OCI-LY3 (cell line): ENCODE measurements around the gene PRM3.

Source experiments
- H2AFZ ChIP-seq: fragments of 200-600, 300-600 bp; shearing (Covaris generic); 2 replicates; pipeline ENCODE4 v1.6.0; 2014; ENCODE audit warnings: antibody characterized with exemption, low read depth, low read length
- H3K27ac ChIP-seq: fragments of 200-600, 300-600 bp; sonication (generic); 2 replicates; pipeline ENCODE4 v1.5.1; 2014; ENCODE audit warnings: mild to moderate bottlenecking, low read length, moderate library complexity, mixed read lengths
- H3K27me3 ChIP-seq: fragments of 200-600, 300-600 bp; sonication (generic); 2 replicates; pipeline ENCODE4 v1.6.1; 2014; ENCODE audit warnings: low read depth, low read length, mixed read lengths
- H3K36me3 ChIP-seq: fragments of 200-600, 300-600 bp; sonication (generic); replicated peaks from 2 replicates; pipeline ENCODE3; 2014; ENCODE audit warnings: low read depth, low read length, mixed read lengths
- H3K4me1 ChIP-seq: fragments of 300-600, 200-600 bp; sonication (generic); 2 replicates; pipeline ENCODE4 v1.6.1; 2014; ENCODE audit warnings: low read length, mixed read lengths
- H3K4me2 ChIP-seq: fragments of 200-600, 300-600 bp; sonication (generic); 2 replicates; pipeline ENCODE4 v1.6.1; 2014; ENCODE audit warnings: low read length, mixed read lengths
- H3K4me3 ChIP-seq: fragments of 300-600, 200-600 bp; sonication (generic); 2 replicates; pipeline ENCODE4 v1.5.1; 2014; ENCODE audit warnings: antibody characterized with exemption, mild to moderate bottlenecking, low read length, moderate library complexity
- H3K79me2 ChIP-seq: fragments of 300-600, 200-600 bp; shearing (Covaris generic); 2 replicates; pipeline ENCODE4 v1.6.1; 2014; ENCODE audit warnings: mild to moderate bottlenecking, low read length, mixed read lengths
- H3K9ac ChIP-seq: fragments of 300-600, 200-600 bp; shearing (Covaris generic); 2 replicates; pipeline ENCODE4 v1.6.0; 2014; ENCODE audit warnings: mild to moderate bottlenecking, low read length, moderate library complexity
- H3K9me3 ChIP-seq: fragments of 200-600, 300-600 bp; shearing (Covaris generic); 2 replicates; pipeline ENCODE4 v1.6.1; 2014; ENCODE audit warnings: low read length, mixed read lengths; ENCODE audit not compliant: insufficient read depth
- H4K20me1 ChIP-seq: fragments of 200-600, 300-600 bp; sonication (generic); 2 replicates; pipeline ENCODE4 v1.6.1; 2016; ENCODE audit warnings: low read length, mixed read lengths; ENCODE audit not compliant: insufficient read depth
- EZH2phosphoT487 ChIP-seq: fragments of 200-600 bp; shearing (Covaris generic); IDR thresholded peaks from 2 replicates; pipeline ENCODE4 v1.6.1; 2018; ENCODE audit warnings: antibody characterized with exemption, mixed run types, low read depth
- TF ChIP-seq, protein P1 (sequence below): fragments of 200-600, 300-600 bp; sonication (generic); IDR thresholded peaks from 2 replicates; pipeline ENCODE4 v1.5.1; 2014; ENCODE audit warnings: antibody characterized with exemption, low read length, low read depth

Gene PRM3

DNA sequence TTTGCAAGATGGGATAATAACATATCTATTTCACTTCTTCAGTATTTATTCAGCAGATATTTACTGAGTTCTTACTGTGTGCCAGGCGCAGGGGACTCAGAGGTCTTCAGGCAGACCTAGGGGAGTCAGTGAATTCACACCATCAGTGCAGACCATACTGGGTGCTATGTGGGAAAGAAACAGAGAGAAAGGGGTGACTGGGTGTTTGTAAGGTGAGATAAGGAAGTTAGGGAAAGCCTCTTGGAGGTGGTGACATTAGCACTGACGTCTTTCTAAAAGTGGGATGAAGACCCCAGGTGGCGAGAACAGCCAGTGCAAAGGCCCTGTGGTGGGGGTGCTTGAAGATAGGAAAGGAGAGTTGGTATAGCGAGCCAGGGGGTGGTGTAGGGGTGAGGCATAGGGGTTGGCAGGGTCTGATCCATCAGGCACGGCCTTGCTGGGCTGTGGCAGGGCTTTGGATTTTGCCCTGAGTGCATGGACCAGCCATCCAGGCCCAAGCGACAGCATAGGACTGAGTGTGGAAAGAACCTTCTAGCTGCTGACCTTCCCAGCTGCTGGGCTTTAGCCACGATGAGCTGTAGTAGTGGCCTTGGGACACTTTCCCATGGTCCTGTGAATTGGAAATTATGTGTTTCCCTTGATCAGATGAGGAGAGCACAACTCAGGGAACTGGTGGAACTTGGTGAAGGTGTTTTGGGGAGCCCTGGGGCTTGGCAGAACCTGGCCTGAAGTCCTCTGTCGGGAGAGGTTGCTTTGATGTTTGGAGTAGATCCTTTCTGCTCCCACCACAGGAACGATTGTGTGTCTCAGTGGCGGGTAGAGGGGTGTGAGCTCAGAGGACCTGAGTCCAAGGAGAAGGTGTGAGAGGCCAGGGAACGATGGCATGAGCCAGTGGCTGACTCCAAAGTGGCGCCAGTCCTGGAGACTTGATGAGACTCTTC, 13.5 kb downstream of the PRM3 start:
- no peak overlapping the region for H3K4me2 ChIP-seq
- H4K20me1 ChIP-seq: peaks cover 5% of the 10 kb centered on the region
- no peak overlapping the region for H2AFZ ChIP-seq

GRCh38 chr16:11258553-11259492, 14.6 kb downstream of the PRM3 start:
- Histone ChIP-seq H4K20me1 (peaks cover 15% of the 10 kb centered on the region), H3K4me1 (peaks cover 41% of the 10 kb centered on the region), H3K9ac (peak overlapping the region; percentile 18; the same call in 1 of the 2 replicates), H3K4me3 (peak overlapping the region; percentile 33; the same call in 1 of the 2 replicates), H3K27me3 (peaks cover 13% of the 10 kb centered on the region; the same call in 1 of the 2 replicates), H3K4me2 (peak overlapping the region; percentile 67), H3K9me3 (no peaks in the 10 kb centered on the region), H3K79me2 (peaks cover 20% of the 10 kb centered on the region), H3K27ac (no peak overlapping the region), H2AFZ (no peak overlapping the region), H3K36me3 (peaks cover 15% of the 10 kb centered on the region)
- TF ChIP-seq, protein P1, sequence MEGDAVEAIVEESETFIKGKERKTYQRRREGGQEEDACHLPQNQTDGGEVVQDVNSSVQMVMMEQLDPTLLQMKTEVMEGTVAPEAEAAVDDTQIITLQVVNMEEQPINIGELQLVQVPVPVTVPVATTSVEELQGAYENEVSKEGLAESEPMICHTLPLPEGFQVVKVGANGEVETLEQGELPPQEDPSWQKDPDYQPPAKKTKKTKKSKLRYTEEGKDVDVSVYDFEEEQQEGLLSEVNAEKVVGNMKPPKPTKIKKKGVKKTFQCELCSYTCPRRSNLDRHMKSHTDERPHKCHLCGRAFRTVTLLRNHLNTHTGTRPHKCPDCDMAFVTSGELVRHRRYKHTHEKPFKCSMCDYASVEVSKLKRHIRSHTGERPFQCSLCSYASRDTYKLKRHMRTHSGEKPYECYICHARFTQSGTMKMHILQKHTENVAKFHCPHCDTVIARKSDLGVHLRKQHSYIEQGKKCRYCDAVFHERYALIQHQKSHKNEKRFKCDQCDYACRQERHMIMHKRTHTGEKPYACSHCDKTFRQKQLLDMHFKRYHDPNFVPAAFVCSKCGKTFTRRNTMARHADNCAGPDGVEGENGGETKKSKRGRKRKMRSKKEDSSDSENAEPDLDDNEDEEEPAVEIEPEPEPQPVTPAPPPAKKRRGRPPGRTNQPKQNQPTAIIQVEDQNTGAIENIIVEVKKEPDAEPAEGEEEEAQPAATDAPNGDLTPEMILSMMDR: no peak
- TF ChIP-seq EZH2phosphoT487: no peak

More for the DNA sequence above, 13.5 kb downstream of the PRM3 start:
- Histone ChIP-seq H3K27me3 (peaks cover 13% of the 10 kb centered on the region; the same call in 1 of the 2 replicates), H3K27ac (no peak overlapping the region), H3K4me3 (no peak overlapping the region), H3K9ac (no peak overlapping the region), H3K79me2 (peaks cover 9% of the 10 kb centered on the region), H3K9me3 (no peaks in the 10 kb centered on the region), H3K4me1 (peaks cover 41% of the 10 kb centered on the region), H3K36me3 (peaks cover 4% of the 10 kb centered on the region)
- no peak for TF ChIP-seq EZH2phosphoT487
- TF ChIP-seq, protein P1: no peak

DNA sequence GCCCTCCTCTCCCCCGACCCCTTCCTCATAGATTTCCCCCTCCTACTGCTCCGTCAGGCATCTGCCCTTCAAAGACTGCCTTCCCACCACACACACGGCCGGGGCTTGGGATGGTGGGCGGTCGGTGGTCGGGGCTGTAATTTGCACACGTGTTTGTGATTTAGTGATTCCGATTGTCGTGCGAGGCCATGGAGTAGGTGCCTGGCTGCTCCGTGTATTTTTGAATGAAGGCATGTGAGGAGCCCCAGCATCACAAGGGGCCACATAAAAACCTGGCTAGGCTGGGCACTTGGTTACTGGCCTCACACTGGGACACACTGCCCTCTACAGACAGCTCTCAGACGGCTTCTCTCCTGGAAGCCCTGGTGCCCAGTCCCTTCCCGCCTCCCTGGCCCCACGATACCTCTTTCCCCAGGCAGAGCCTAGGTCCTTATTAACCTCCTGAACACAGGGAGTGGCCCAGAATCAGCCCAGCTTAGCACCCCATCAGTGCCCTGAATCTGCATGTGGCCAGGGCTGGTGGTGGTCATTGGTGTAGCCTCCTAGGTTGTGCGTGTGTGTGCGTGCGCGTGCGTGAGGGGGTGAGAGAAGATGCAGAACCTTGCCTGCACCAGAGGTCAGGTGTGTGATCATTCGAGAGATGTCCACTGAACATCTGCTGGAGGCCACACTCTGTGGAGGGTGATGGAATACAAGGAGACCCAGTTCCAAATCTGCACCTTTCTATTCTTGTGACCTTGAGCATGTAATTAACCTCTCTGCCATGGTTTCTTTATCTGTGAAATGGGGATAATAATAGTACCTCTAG, 16.1 kb downstream of the PRM3 start:
- Histone ChIP-seq H3K9ac (peak overlapping the region; percentile 94), H3K27ac (no peak overlapping the region), H2AFZ (no peak overlapping the region; the same call in 1 of the 2 replicates)

More for the DNA sequence above, 16.1 kb downstream of the PRM3 start:
- peaks cover 28% of the 10 kb centered on the region for H3K79me2 ChIP-seq
- peak overlapping the region; percentile 97 for H3K4me3 ChIP-seq
- H3K36me3 ChIP-seq: peaks cover 30% of the 10 kb centered on the region
- TF ChIP-seq, protein P1: peak; percentile 74
- TF ChIP-seq EZH2phosphoT487: no peak
- peak overlapping the region; percentile 100 for H3K4me2 ChIP-seq
- H3K9me3 ChIP-seq: no peaks in the 10 kb centered on the region
- peaks cover 45% of the 10 kb centered on the region for H3K4me1 ChIP-seq
- H3K27me3 ChIP-seq: peaks cover 13% of the 10 kb centered on the region; the same call in 1 of the 2 replicates
- H4K20me1 ChIP-seq: peaks cover 30% of the 10 kb centered on the region
